SU-DHL-6 (cell line): ENCODE measurements around the gene RPH3AL.

ENCODE experiments used
- CTCF ChIP-seq: fragments of 200-600 bp; sonication (generic); IDR thresholded peaks from one replicate; pipeline ENCODE4 v1.5.1; 2017; ENCODE audit warnings: antibody characterized with exemption, mild to moderate bottlenecking, low read length, moderate library complexity; ENCODE audit not compliant: insufficient read depth, poor library complexity, severe bottlenecking
- EZH2phosphoT487 ChIP-seq: fragments of 200-600 bp; sonication (generic), shearing (Covaris generic); conservative IDR thresholded peaks from 2 replicates; pipeline ENCODE4 v1.6.1; 2018; ENCODE audit warnings: mild to moderate bottlenecking, antibody characterized with exemption, low read length, moderate library complexity, mixed read lengths

DNA sequence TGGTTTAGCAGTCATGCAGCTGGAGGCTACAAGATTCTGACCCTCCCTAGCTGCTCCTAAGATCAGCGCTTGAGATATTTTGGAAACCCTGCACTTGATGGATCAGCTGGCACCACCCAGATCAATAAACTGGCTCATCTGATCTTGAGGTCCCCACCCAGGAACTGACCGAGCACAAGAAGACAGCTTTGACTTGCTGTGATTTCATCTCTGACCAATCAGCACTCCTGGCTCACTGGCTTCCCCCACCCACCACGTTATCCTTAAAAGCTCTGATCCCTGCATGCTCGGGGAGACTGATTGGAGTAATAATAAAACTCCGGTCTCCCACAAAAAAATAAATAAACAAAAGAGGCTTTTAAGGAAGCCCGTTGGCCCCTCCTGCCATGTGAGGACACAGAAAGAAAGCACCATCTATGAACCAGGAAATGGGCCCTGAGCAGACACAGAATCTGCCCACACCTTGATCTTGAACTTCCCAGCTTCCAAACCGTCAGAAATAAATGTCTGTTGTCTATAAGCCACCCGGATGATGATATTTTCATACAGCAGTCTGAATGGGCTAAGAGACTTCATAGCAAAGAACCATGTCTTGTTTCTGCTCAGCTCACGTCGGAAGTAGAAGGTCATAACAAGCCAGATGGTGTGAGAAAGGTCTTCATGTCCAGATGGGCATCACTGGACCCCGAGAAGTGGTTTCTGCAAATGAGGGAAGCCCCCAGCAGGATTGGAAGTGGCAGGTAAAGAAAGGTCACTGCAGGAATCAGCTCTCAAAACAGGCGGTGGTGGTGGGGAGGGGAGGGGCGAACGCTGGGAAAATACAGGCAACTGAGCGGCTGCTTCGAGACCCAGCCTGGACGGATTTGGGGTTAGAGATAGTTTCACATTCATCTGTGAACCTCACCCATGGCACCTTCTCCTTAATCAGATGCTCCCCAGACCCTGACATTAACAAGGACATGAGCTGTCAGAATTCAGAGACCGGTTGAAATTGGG, 19.8 kb upstream of the RPH3AL start:
- no peak for TF ChIP-seq CTCF
- no peak for TF ChIP-seq EZH2phosphoT487
